ENCODE results near the gene OR9A4. TPM values are rescaled to one million over a fixed set of nuclear protein-coding genes. Genes with fewer than 3 reads are reported as not detected.

OR9A4 gene
- total and polyA plus RNA-seq, 2 donors from 2014 or later: 0.22 TPM; not detected in 1

DNA sequence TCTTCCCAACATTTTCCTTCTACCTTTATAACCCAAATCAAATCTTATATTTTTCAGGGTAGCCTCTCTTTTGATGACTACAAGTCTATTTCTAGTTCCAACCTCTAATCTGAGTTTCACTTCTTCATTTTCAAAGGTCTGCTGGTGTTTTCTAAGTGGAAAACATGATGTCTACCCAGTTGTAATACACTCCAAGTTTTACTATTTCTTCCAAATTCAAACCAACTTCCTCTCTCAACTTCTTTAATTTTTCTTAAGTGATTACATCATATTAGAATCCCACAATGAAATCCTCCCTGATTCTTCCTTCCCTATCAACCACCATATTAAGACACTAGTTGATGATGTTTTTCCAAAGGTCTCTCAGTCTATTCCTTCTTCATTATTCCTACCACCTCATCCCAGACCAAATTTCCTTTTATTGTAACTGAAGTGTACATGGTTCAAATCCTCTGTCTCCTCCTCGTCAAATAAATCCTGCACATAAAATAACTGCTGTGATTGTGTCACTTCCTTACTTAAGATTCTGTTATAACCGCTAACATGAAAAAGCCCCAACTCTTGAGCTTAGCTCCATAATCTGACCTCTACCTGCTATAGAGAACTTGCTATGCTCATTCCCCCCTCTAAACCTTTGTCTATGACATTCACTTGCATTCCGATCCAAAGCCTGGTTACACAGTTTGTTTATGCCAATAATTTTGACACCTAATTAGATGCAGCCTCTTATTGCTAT, 44.7 kb downstream of the OR9A4 start:
- Histone ChIP-seq H3K36me3 (ENCODE audit: control insufficient read depth in 2 of 3, insufficient read depth in 3 of 3, low read length in 3 of 3) (no peaks in the 10 kb centered on the region), H3K9me3 (ENCODE audit: control insufficient read depth in 2 of 3, insufficient read depth in 1 of 3, low read length in 3 of 3) (no peaks in the 10 kb centered on the region), H3K27ac (ENCODE audit: low read depth in 2 of 2, low read length in 2 of 2) (no peak overlapping the region), H3K4me3 (ENCODE audit: low read length in 3 of 3) (no peak overlapping the region), H3K9ac (ENCODE audit: low read length in 3 of 3) (no peak overlapping the region), H3K27me3 (ENCODE audit: control insufficient read depth, insufficient read depth, low read length) (no peaks in the 10 kb centered on the region), H3K4me1 (ENCODE audit: control insufficient read depth in 2 of 3, insufficient read depth in 2 of 3, low read depth in 1 of 3, low read length in 3 of 3) (no peaks in the 10 kb centered on the region)
- DNase-seq (no peak), FAIRE-seq (no peak)
- intact Hi-C loops (cut with DNase I): no loop called here
- TF ChIP-seq, protein P1, sequence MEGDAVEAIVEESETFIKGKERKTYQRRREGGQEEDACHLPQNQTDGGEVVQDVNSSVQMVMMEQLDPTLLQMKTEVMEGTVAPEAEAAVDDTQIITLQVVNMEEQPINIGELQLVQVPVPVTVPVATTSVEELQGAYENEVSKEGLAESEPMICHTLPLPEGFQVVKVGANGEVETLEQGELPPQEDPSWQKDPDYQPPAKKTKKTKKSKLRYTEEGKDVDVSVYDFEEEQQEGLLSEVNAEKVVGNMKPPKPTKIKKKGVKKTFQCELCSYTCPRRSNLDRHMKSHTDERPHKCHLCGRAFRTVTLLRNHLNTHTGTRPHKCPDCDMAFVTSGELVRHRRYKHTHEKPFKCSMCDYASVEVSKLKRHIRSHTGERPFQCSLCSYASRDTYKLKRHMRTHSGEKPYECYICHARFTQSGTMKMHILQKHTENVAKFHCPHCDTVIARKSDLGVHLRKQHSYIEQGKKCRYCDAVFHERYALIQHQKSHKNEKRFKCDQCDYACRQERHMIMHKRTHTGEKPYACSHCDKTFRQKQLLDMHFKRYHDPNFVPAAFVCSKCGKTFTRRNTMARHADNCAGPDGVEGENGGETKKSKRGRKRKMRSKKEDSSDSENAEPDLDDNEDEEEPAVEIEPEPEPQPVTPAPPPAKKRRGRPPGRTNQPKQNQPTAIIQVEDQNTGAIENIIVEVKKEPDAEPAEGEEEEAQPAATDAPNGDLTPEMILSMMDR (IDR thresholded peaks at IDR 0.05; ENCODE audit: borderline replicate concordance, extremely low read depth, insufficient read depth): no peak

Other genes starting within 250 kb of the OR9A4 start
- 22.6 TPM for gene DENND11, start 214.2 kb upstream of the OR9A4 start, total RNA-seq
- 6.1 TPM for gene DENND11, start 214.2 kb upstream of the OR9A4 start, polyA plus RNA-seq (ENCODE audit: insufficient read depth, low read depth, low replicate concordance)
- 0.06 TPM for gene WEE2, start 208.0 kb upstream of the OR9A4 start, total RNA-seq
- 0.13 TPM for gene WEE2, start 208.0 kb upstream of the OR9A4 start, polyA plus RNA-seq (ENCODE audit: insufficient read depth, low read depth, low replicate concordance)
- 90.2 TPM for gene SSBP1, start 178.0 kb upstream of the OR9A4 start, total RNA-seq
- gene SSBP1, start 178.0 kb upstream of the OR9A4 start, polyA plus RNA-seq (ENCODE audit: insufficient read depth, low read depth, low replicate concordance): 190 TPM
- gene TAS2R3, start 152.3 kb upstream of the OR9A4 start, total RNA-seq: 2.7 TPM
- gene TAS2R3, start 152.3 kb upstream of the OR9A4 start, polyA plus RNA-seq (ENCODE audit: insufficient read depth, low read depth, low replicate concordance): not detected
- gene TAS2R4, start 139.7 kb upstream of the OR9A4 start, total RNA-seq: 2.5 TPM
- gene TAS2R4, start 139.7 kb upstream of the OR9A4 start, polyA plus RNA-seq (ENCODE audit: insufficient read depth, low read depth, low replicate concordance): not detected
- gene TAS2R5, start 126.2 kb upstream of the OR9A4 start, total RNA-seq: 2.5 TPM
- not detected for gene TAS2R5, start 126.2 kb upstream of the OR9A4 start, polyA plus RNA-seq (ENCODE audit: insufficient read depth, low read depth, low replicate concordance)
- not detected for gene PRSS37, start 74.9 kb upstream of the OR9A4 start, total RNA-seq
- not detected for gene PRSS37, start 74.9 kb upstream of the OR9A4 start, polyA plus RNA-seq (ENCODE audit: insufficient read depth, low read depth, low replicate concordance)
- gene CLEC5A, start 30.6 kb downstream of the OR9A4 start, total RNA-seq: 2.9 TPM
- gene CLEC5A, start 30.6 kb downstream of the OR9A4 start, polyA plus RNA-seq (ENCODE audit: insufficient read depth, low read depth, low replicate concordance): not detected
- not detected for gene TAS2R38, start 57.4 kb downstream of the OR9A4 start, total RNA-seq
- not detected for gene TAS2R38, start 57.4 kb downstream of the OR9A4 start, polyA plus RNA-seq (ENCODE audit: insufficient read depth, low read depth, low replicate concordance)
- 3.0 TPM for gene MGAM, start 79.5 kb downstream of the OR9A4 start, total RNA-seq
- gene MGAM, start 79.5 kb downstream of the OR9A4 start, polyA plus RNA-seq (ENCODE audit: insufficient read depth, low read depth, low replicate concordance): 2.9 TPM
- 0.13 TPM for gene MGAM2, start 195.3 kb downstream of the OR9A4 start, total RNA-seq
- gene MGAM2, start 195.3 kb downstream of the OR9A4 start, polyA plus RNA-seq (ENCODE audit: insufficient read depth, low read depth, low replicate concordance): not detected